ENCODE results near the gene SERPINA12.
"Not testable (repeated sequence)": the region's sequence is repeated elsewhere in the genome, so short reads cannot be mapped to it uniquely, and the experiment has no call there.

Gene SERPINA12

DNA sequence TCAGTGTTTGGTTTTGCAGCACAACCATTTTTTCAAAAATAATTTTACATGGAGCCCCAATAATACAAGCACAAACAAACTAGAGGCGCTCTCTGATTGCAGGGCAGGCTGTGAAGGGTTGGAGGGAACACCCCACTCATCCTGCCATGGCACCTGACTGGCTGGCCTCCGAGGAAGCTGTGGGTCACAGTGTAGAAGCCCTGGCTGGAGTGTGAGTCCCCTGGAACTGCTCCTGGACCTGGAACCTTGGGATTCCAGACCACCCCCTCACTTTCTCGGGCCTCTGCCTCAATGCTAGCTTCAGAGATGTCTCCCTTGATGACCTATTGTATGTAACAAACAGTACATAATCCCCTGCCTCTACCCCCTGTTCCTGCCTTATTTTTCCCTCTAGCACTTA, 14.8 kb upstream of the SERPINA12 start:
- no peaks in the 10 kb centered on the region for H3K4me1 ChIP-seq (ENCODE audit: control insufficient read depth, insufficient read depth, low read length)
- H3K27ac ChIP-seq (ENCODE audit: low read depth, low read length), result no peak overlapping the region
- H3K36me3 ChIP-seq (ENCODE audit: control insufficient read depth, insufficient read depth, low read length), result no peaks in the 10 kb centered on the region
- H3K27me3 ChIP-seq (ENCODE audit: control insufficient read depth, insufficient read depth, low read length), result no peaks in the 10 kb centered on the region
- no peak overlapping the region for H3K4me3 ChIP-seq (ENCODE audit: low read length)
- H3K9ac ChIP-seq (ENCODE audit: low read length), result no peak overlapping the region

DNA sequence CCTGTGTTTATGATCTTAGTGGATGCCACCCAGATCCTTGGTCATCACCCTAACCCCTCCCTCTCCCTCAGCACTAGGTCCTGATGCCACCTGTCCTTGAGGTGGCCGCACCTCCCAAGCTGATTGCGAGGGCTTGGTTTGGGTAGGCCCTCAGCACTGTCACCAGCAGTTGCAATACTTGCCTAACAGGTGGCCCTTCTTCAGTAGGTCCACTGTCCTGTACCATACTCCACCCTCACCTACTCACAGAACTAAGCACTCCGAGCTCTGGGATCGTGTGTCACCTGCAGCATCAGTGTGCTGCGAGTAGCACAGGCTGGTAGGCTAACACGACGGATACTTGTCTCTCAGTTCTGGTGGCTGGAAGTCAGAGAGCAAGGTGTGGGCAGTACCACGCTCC, 14.0 kb upstream of the SERPINA12 start:
- H3K27ac ChIP-seq (ENCODE audit: low read depth, low read length), result no peak overlapping the region
- no peaks in the 10 kb centered on the region for H3K36me3 ChIP-seq (ENCODE audit: control insufficient read depth, insufficient read depth, low read length)
- no peak overlapping the region for H3K9ac ChIP-seq (ENCODE audit: low read length)
- H3K4me1 ChIP-seq (ENCODE audit: control insufficient read depth, insufficient read depth, low read length), result no peaks in the 10 kb centered on the region
- no peak overlapping the region for H3K4me3 ChIP-seq (ENCODE audit: low read length)
- no peaks in the 10 kb centered on the region for H3K27me3 ChIP-seq (ENCODE audit: control insufficient read depth, insufficient read depth, low read length)

DNA sequence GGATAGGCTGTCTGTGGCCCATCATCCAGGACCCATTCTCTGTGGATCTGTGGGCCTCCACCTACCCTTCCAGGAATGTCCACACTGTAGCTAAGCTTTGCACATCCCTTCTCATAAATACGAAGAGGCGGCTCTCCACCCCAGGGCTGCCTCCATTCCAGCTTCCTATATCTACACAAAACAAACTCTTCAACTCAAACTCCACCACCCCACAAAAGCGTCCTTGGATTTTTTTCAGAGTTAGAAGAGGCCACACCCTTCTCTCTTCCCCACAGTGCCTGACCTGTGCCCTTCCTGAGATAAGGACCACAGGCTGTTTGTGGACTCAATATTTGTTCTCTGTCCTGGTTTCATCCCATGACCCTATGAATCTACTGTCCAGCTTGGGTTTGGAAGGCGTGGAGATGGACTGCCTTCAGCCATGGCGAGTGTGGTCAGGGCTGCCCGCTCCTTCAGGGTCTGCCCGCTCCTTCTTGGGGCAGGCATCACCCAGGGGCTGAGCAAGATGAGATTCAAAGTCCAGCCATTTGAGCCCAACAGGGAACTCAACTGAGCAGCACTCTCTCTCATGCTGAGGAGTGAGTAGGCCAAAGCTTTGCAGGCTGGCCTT, 13.0 kb upstream of the SERPINA12 start:
- Histone ChIP-seq H3K4me1 (ENCODE audit: control insufficient read depth, insufficient read depth, low read length) (no peaks in the 10 kb centered on the region), H3K27me3 (ENCODE audit: control insufficient read depth, insufficient read depth, low read length) (no peaks in the 10 kb centered on the region), H3K36me3 (ENCODE audit: control insufficient read depth, insufficient read depth, low read length) (no peaks in the 10 kb centered on the region), H3K9ac (ENCODE audit: low read length) (no peak overlapping the region), H3K27ac (ENCODE audit: low read depth, low read length) (no peak overlapping the region), H3K4me3 (ENCODE audit: low read length) (no peak overlapping the region)

DNA sequence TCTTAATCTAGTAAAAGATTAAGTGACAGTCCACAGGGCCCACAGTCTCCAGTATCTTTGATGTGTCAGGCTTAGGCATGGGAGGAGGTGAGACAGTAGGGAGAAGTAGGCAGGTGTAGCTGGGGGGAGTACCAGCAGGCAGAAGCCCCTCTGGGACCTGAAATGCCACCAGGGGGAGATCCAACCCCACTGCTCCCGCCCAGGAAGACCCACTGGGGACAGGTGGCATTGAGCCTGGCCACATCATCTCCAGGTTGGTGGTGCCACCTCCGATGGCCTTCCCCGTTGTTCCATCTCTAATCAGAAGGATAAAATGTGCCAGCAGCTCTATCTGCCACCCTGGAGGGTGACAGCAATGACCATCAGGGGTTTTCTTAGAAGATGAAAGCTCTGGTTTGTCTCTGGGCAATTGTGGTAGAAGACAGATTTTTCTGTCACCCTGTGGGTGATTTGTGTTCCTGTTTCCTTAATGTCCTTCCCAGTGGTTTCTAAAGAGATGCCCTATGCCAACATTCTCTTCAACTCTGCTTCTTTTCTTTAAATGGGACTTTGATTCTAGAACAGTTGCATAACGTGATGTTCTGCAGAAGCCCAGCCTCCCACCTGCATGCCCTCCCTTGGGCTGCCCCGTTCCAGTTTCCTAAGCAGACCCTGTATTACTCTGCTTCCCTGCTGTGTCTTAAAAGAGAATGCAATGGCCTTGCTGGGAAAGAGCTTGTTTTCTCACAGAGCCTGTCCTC, 12.3 kb upstream of the SERPINA12 start:
- H3K27ac ChIP-seq (ENCODE audit: low read depth, low read length), result no peak overlapping the region
- H3K36me3 ChIP-seq (ENCODE audit: control insufficient read depth, insufficient read depth, low read length), result no peaks in the 10 kb centered on the region
- H3K4me3 ChIP-seq (ENCODE audit: low read length), result no peak overlapping the region
- H3K9ac ChIP-seq (ENCODE audit: low read length), result no peak overlapping the region
- H3K27me3 ChIP-seq (ENCODE audit: control insufficient read depth, insufficient read depth, low read length), result no peaks in the 10 kb centered on the region
- H3K4me1 ChIP-seq (ENCODE audit: control insufficient read depth, insufficient read depth, low read length), result no peaks in the 10 kb centered on the region

DNA sequence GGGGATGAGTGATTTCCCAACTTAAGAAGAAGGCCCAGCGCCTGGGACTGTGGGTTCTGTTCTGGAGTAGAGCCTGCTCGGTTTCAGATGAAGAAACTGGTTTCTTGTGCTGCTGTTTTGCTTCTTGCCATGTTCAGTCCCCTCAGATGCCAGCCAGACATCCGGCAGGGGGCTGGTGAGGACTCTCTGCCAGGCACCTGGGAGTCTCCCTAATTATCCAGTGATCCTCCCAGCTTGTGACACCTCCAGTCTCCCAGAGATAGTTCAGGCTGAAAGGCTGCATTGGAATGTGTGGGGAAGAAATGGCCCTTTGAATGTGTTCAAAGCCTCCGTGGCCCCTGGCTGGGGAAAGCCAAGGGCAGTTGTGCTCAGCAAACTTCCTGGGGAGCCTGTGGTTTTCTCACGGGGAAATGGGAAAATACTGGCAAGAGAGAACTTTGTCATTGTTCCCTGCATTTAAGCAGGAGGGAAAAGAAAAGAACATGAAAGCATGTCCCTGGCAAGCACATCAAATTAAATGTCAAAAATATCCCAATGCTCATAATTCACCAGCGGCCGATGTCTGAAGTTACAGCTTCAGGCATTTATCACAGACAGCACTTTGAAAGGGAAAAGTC, 8.5 kb upstream of the SERPINA12 start:
- Histone ChIP-seq H3K36me3 (ENCODE audit: control insufficient read depth, insufficient read depth, low read length) (no peaks in the 10 kb centered on the region), H3K4me1 (ENCODE audit: control insufficient read depth, insufficient read depth, low read length) (no peaks in the 10 kb centered on the region), H3K9ac (ENCODE audit: low read length) (no peak overlapping the region), H3K4me3 (ENCODE audit: low read length) (no peak overlapping the region), H3K27me3 (ENCODE audit: control insufficient read depth, insufficient read depth, low read length) (no peaks in the 10 kb centered on the region), H3K27ac (ENCODE audit: low read depth, low read length) (no peak overlapping the region)

DNA sequence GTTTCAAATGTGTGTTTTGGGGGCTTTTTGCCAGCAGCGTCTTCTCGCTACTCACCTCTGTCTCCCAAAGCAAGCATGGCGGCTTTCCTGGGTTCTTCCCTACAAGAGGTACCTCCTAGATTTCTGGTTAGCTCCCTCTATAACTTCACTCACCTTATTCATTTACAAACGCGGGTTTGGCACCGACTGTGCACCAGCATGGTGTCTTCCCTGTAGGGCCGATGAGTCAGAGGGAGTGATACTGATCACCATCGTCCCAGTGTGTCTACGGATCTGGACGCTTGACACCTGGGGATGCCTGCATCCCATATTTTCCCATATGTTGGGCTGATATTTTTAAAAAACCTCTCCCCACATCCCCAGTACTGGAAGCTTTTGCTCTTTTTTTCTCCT, 8.0 kb upstream of the SERPINA12 start:
- no peaks in the 10 kb centered on the region for H3K4me1 ChIP-seq (ENCODE audit: control insufficient read depth, insufficient read depth, low read length)
- H3K27ac ChIP-seq (ENCODE audit: low read depth, low read length), result no peak overlapping the region
- no peak overlapping the region for H3K9ac ChIP-seq (ENCODE audit: low read length)
- H3K36me3 ChIP-seq (ENCODE audit: control insufficient read depth, insufficient read depth, low read length), result no peaks in the 10 kb centered on the region
- H3K4me3 ChIP-seq (ENCODE audit: low read length), result no peak overlapping the region
- no peaks in the 10 kb centered on the region for H3K27me3 ChIP-seq (ENCODE audit: control insufficient read depth, insufficient read depth, low read length)

DNA sequence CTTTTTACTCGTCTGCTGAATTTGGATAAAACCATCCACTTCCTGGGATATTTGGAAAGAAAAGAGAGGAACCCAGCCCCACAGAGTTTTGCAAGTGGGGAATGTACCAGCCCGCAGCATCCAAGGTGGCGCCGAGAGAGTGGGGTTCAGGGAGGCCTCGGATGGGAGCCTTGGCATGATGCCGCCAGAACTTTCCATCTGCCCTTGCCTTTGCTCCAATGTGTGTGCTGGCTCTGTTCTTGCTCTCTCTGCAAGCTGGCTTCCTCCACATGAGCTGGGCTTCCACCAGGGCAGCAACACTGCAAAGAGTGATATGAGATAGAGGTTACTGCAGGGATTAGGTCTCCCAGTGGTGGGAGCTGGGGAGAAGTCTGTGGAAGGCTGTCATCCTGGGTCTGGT, 6.6 kb upstream of the SERPINA12 start:
- H3K9ac ChIP-seq (ENCODE audit: low read length), result no peak overlapping the region
- no peak overlapping the region for H3K27ac ChIP-seq (ENCODE audit: low read depth, low read length)
- no peaks in the 10 kb centered on the region for H3K27me3 ChIP-seq (ENCODE audit: control insufficient read depth, insufficient read depth, low read length)
- no peak overlapping the region for H3K4me3 ChIP-seq (ENCODE audit: low read length)
- no peaks in the 10 kb centered on the region for H3K4me1 ChIP-seq (ENCODE audit: control insufficient read depth, insufficient read depth, low read length)
- H3K36me3 ChIP-seq (ENCODE audit: control insufficient read depth, insufficient read depth, low read length), result no peaks in the 10 kb centered on the region

DNA sequence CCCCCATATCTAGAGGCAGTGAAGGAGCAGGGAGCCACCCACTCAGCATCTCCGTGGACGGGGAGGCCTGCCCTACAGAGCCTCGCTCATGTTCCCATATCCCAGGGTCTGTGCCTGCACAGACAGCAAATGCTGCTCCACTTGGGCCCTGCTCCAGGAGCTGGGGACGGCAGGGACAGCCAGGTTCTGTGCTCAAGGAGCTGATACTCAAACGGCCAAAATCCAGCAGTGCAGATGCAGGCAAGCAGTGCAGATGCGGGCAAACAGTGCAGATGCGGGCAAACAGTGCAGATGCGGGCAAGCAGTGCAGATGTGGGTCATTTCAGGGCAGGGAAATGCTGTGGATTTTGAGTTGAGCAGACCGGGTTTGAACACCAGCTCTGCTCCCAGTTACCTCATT, 6.2 kb upstream of the SERPINA12 start:
- Histone ChIP-seq H3K36me3 (ENCODE audit: control insufficient read depth, insufficient read depth, low read length) (no peaks in the 10 kb centered on the region), H3K9ac (ENCODE audit: low read length) (no peak overlapping the region), H3K4me3 (ENCODE audit: low read length) (no peak overlapping the region), H3K27ac (ENCODE audit: low read depth, low read length) (no peak overlapping the region), H3K27me3 (ENCODE audit: control insufficient read depth, insufficient read depth, low read length) (no peaks in the 10 kb centered on the region), H3K4me1 (ENCODE audit: control insufficient read depth, insufficient read depth, low read length) (no peaks in the 10 kb centered on the region)

DNA sequence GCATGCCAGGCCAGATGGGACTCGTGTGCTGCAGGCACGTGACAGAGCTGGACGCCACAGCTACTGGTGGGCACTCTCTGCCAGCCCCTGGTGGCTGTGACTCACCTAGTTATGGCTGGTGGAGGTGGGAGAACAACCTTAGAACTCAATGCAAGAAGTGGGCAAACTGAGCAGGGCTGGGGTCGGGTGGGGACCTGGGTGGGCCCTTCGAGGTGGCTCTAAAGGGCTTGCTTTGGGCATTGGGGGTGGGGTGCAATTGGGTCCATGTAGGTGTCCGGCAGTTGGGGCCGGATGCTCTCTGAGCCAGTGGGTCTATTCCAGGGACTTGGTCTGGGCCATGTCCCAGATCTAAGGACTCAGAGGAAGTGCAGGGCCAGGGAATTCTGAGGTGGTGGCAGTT, 5.1 kb upstream of the SERPINA12 start:
- H3K27me3 ChIP-seq (ENCODE audit: control insufficient read depth, insufficient read depth, low read length), result no peaks in the 10 kb centered on the region
- H3K9ac ChIP-seq (ENCODE audit: low read length), result no peak overlapping the region
- no peak overlapping the region for H3K27ac ChIP-seq (ENCODE audit: low read depth, low read length)
- no peaks in the 10 kb centered on the region for H3K4me1 ChIP-seq (ENCODE audit: control insufficient read depth, insufficient read depth, low read length)
- no peak overlapping the region for H3K4me3 ChIP-seq (ENCODE audit: low read length)
- H3K36me3 ChIP-seq (ENCODE audit: control insufficient read depth, insufficient read depth, low read length), result no peaks in the 10 kb centered on the region

DNA sequence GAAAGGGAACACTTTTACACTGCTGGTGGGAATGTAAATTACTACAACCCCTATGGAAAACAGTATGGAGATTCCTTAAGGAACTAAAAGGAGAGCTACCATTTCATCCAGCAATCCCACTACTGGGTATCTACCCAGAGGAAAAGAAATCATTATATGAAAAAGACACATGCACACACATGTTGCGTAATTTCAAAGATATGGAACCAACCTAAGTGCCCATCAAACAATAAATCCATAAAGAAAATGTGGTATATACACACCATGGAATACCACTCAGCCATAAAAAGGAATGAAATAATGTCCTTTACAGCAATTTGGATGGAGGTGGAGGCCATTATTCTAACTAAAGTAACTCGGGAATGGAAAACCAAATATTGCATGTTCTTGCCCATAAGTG, 1.2 kb upstream of the SERPINA12 start:
- H3K9ac ChIP-seq (ENCODE audit: low read length); H3K4me3 ChIP-seq (ENCODE audit: low read length); H3K27ac ChIP-seq (ENCODE audit: low read depth, low read length); H3K27me3 ChIP-seq (ENCODE audit: control insufficient read depth, insufficient read depth, low read length); H3K36me3 ChIP-seq (ENCODE audit: control insufficient read depth, insufficient read depth, low read length); H3K4me1 ChIP-seq (ENCODE audit: control insufficient read depth, insufficient read depth, low read length): not testable (repeated sequence)

DNA sequence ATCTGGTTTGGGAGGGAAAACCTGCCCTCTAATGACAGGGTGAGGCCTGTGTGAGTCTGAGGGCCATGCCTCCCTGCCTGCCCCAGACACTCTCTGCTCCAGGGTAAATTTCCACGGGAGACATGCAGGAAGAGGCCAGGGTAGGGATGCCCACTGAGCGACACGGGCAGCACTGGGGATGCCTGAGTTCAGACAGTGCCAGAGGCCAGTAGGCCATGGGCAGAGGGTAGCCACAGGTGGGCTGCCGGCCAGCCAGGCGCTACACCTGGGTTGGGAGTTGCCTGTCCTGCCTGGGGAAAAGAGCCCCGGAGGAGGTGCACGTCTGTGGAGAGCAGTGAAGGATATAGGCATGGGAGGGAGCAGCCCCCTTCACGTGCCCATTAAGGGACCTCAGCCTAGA, 3.6 kb downstream of the SERPINA12 start:
- peaks cover 2% of the 10 kb centered on the region for H3K36me3 ChIP-seq (ENCODE audit: control insufficient read depth, insufficient read depth, low read length)
- no peak overlapping the region for H3K9ac ChIP-seq (ENCODE audit: low read length)
- no peaks in the 10 kb centered on the region for H3K27me3 ChIP-seq (ENCODE audit: control insufficient read depth, insufficient read depth, low read length)
- no peaks in the 10 kb centered on the region for H3K4me1 ChIP-seq (ENCODE audit: control insufficient read depth, insufficient read depth, low read length)
- no peak overlapping the region for H3K4me3 ChIP-seq (ENCODE audit: low read length)
- H3K27ac ChIP-seq (ENCODE audit: low read depth, low read length), result no peak overlapping the region

DNA sequence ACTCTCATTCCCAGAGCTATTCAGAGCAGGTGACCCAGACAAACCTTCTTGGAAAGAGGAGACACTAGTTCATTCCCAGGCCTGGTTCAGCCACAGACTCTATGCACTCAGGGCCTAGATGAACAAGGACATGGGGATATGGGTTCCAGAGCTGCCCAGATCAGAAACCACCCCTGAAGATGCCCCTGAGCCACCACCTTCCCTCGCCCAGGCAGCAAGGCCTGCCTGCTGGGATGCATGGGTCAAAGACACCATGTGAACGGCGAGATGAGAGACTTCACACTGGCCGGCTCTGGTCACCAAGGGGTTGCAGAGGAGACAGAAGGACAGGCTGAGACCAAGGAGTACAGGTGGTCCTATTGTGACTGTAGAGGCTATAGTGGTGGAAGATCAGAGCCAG, 4.1 kb downstream of the SERPINA12 start:
- H3K4me3 ChIP-seq (ENCODE audit: low read length), result no peak overlapping the region
- H3K9ac ChIP-seq (ENCODE audit: low read length), result no peak overlapping the region
- no peaks in the 10 kb centered on the region for H3K27me3 ChIP-seq (ENCODE audit: control insufficient read depth, insufficient read depth, low read length)
- H3K4me1 ChIP-seq (ENCODE audit: control insufficient read depth, insufficient read depth, low read length), result no peaks in the 10 kb centered on the region
- no peak overlapping the region for H3K27ac ChIP-seq (ENCODE audit: low read depth, low read length)
- peaks cover 2% of the 10 kb centered on the region for H3K36me3 ChIP-seq (ENCODE audit: control insufficient read depth, insufficient read depth, low read length)
